ENCODE measurements around the gene ALOX12B. TPM values are rescaled to one million over a fixed set of nuclear protein-coding genes. Genes with fewer than 3 reads are reported as not detected.
A peak's percentile ranks its signal among the peaks of the same experiment; 100 is the strongest.

Gene ALOX12B
- 2.0 TPM in 1 of 2 replicates, not detected in the other for total RNA-seq (2014; rRNA removed; shearing (Covaris generic))
- 4.5 and 5.3 TPM in 2 replicates for total RNA-seq (2022)
- percentile 23 among the genes with signal in this experiment for Bru-seq, nascent RNA
- percentile 26 among the genes with signal in this experiment for BruChase-seq, experiment 1, labeled RNA remaining after a 6-hour chase
- percentile 25 among the genes with signal in this experiment for BruChase-seq, experiment 2, labeled RNA remaining after a 2-hour chase
- long read RNA-seq, partial matches to known transcripts: 0 of 2 reads
- long read RNA-seq, other reads (novel, unspliced or antisense): 1 of 2 reads

DNA sequence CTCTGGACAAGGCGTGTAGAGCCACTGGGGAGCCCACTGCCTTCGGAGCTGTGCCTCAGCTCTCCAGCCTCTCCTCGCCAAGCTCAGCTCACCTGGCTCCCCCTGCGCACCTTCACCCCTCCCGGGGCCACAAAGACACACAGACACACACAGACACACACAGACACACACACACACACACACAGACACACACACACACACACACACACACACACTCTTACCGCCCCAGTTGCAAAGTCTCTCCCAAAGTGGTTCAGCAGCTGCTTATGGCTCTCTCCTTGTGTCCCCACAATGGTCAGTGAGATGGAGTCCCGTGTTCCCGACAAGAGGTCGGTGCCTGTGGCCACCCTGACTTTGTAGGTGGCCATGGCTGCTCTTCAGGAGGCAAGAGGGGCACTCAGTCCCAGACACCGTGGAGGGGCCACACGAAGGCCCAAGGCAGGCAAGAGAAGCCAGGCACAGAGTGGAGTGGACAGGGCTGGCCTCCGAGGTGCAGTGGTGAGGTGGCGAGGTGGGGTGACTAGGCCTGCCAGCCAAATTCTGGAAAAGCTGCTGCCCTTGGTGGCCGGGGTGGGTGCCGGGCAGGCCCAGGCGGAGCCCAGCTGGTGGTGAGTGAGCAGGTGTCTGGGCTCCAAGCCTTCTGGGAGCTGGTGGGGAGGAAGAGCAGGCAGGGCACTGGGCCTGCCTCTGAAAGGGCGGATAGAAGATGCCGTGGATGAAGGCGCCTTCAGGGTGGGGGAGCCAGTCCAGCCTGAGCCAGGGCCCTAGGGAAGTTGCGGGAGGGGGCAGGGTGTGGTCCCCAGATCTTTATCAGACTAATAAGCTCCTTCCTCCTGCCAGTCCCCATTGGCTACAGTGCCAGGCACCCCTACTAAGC is at the start of gene ALOX12B:
TSS of gene ALOX12B (minus strand) at position 642 of the 877 bp plus-strand sequence. CDS start at position 368, 274 bp downstream.
- Histone ChIP-seq H3K4me2 (ENCODE audit: low read length) (no peak within 1 kb of the TSS), H4K20me1 (ENCODE audit: insufficient read depth, low read length) (no peaks in the 10 kb centered on the region), H3K9me3 (ENCODE audit: low read length) (no peaks in the 10 kb centered on the region), H3K4me3 (ENCODE audit: low read depth, low read length, poor library complexity, severe bottlenecking) (no peak within 1 kb of the TSS), H3K4me1 (ENCODE audit: insufficient read depth, low read length, poor library complexity, severe bottlenecking) (peaks cover 22% of the 10 kb centered on the region), H2AFZ (ENCODE audit: low read length) (no peak within 1 kb of the TSS), H3K79me2 (ENCODE audit: insufficient read depth, low read depth, low read length) (no peaks in the 10 kb centered on the region), H3K36me3 (ENCODE audit: insufficient read depth, low read length) (no peaks in the 10 kb centered on the region), H3K27ac (ENCODE audit: low read depth, low read length, poor library complexity, severe bottlenecking) (no peak within 1 kb of the TSS), H3K9me2 (ENCODE audit: insufficient read depth, low read length) (no peaks in the 10 kb centered on the region)
- no peak for DNase-seq (ENCODE audit: low spot score)
- ChIA-PET CTCF (ENCODE audit: unreplicated experiment) (interaction anchor here (1.3 kb wide), 1 partner anchor 13 kb away, joined by 3 read pairs; no protein-coding TSS in a partner anchor), POLR2A (interaction anchor here (1.6 kb wide), 1 partner anchor 9 kb away, joined by 6 read pairs; no protein-coding TSS in a partner anchor)
- intact Hi-C loops (cut with micrococcal nuclease; ENCODE audit: unreplicated experiment): no loop called here
- no TSS peak for BruUV-seq (replicated peaks)
- TF ChIP-seq EZH2phosphoT487 (IDR thresholded peaks at IDR 0.05; ENCODE audit: borderline replicate concordance, low read depth, low read length): no peak
- TF ChIP-seq, protein P1, sequence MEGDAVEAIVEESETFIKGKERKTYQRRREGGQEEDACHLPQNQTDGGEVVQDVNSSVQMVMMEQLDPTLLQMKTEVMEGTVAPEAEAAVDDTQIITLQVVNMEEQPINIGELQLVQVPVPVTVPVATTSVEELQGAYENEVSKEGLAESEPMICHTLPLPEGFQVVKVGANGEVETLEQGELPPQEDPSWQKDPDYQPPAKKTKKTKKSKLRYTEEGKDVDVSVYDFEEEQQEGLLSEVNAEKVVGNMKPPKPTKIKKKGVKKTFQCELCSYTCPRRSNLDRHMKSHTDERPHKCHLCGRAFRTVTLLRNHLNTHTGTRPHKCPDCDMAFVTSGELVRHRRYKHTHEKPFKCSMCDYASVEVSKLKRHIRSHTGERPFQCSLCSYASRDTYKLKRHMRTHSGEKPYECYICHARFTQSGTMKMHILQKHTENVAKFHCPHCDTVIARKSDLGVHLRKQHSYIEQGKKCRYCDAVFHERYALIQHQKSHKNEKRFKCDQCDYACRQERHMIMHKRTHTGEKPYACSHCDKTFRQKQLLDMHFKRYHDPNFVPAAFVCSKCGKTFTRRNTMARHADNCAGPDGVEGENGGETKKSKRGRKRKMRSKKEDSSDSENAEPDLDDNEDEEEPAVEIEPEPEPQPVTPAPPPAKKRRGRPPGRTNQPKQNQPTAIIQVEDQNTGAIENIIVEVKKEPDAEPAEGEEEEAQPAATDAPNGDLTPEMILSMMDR (conservative IDR thresholded peaks at IDR 0.05; ENCODE audit: low read length): no peak

DNA sequence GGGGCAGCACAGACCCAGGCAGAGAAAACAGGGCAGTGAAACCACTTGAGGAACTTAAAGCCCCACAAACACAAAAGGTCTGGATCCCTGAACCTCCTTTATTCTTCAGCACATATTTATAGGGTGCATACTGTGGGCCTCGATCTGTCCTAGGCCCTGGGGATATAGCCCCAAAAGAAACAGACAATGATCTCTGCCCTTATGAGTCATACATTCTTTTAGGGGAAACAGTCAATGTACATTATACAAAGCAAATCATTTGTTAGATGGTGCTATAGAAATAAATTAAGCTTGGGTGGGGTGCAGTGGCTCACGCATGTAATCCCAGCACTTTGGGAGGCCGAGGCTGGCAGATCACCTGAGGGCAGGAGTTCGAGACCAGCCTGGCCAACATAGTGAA is 46.4 kb upstream of the ALOX12B start:
- no peaks in the 10 kb centered on the region for H3K9me3 ChIP-seq (ENCODE audit: low read length)
- DNase-seq (ENCODE audit: low spot score): no peak
- no peaks in the 10 kb centered on the region for H3K9me2 ChIP-seq (ENCODE audit: insufficient read depth, low read length)
- no peak overlapping the region for H3K4me3 ChIP-seq (ENCODE audit: low read depth, low read length, poor library complexity, severe bottlenecking)
- H3K4me2 ChIP-seq (ENCODE audit: low read length): no peak overlapping the region
- CTCF ChIA-PET (ENCODE audit: unreplicated experiment): no interaction called here
- H4K20me1 ChIP-seq (ENCODE audit: insufficient read depth, low read length): no peaks in the 10 kb centered on the region
- intact Hi-C loops (cut with micrococcal nuclease; ENCODE audit: unreplicated experiment): no loop called here
- no TSS peak for BruUV-seq (replicated peaks)
- no peak overlapping the region for H2AFZ ChIP-seq (ENCODE audit: low read length)
- no peaks in the 10 kb centered on the region for H3K36me3 ChIP-seq (ENCODE audit: insufficient read depth, low read length)
- POLR2A ChIA-PET: interaction anchor here (1.2 kb wide), 1 partner anchor 14 kb away, joined by 3 read pairs; no protein-coding TSS in a partner anchor
- H3K27ac ChIP-seq (ENCODE audit: low read depth, low read length, poor library complexity, severe bottlenecking): no peak overlapping the region
- TF ChIP-seq, protein P1 (conservative IDR thresholded peaks at IDR 0.05; ENCODE audit: low read length): no peak
- TF ChIP-seq EZH2phosphoT487 (IDR thresholded peaks at IDR 0.05; ENCODE audit: borderline replicate concordance, low read depth, low read length): no peak
- no peaks in the 10 kb centered on the region for H3K79me2 ChIP-seq (ENCODE audit: insufficient read depth, low read depth, low read length)
- H3K4me1 ChIP-seq (ENCODE audit: insufficient read depth, low read length, poor library complexity, severe bottlenecking): peaks cover 13% of the 10 kb centered on the region
